Esophagus squamous epithelium (tissue), 5 donors: ENCODE measurements around the gene CLDN6. TPM values are rescaled to one million over a fixed set of nuclear protein-coding genes. Genes with fewer than 3 reads are reported as not detected.

ENCODE experiments used
- DNase-seq: peaks from one replicate; lab custom pipeline; 2025; lab: John Stamatoyannopoulos, UW
- H3K27ac ChIP-seq, 4 donors: fragments of 200-600 bp; sonication (generic); one replicate each; pipeline ENCODE4 v1.5.1; 2016 to 2019; ENCODE audit warnings: mild to moderate bottlenecking in 1 of 4
- H3K27me3 ChIP-seq, 4 donors: fragments of 200-600 bp; sonication (generic); 1 replicate in 3 of 4; 2 replicates in 1 of 4; pipeline versions ENCODE4 v1.5.1 to v1.6.0; 2017 to 2021; ENCODE audit warnings: antibody characterized with exemption in 1 of 4
- H3K36me3 ChIP-seq, 3 donors: fragments of 200-600 bp; sonication (generic); one replicate each; pipeline ENCODE4 v1.5.1; 2016 to 2019
- H3K4me1 ChIP-seq, 3 donors: fragments of 200-600 bp; sonication (generic); one replicate each; pipeline ENCODE4 v1.5.1; 2017 to 2019
- H3K4me3 ChIP-seq, 4 donors: fragments of 200-600 bp; sonication (generic); 1 replicate in 3 of 4; 2 replicates in 1 of 4; pipeline ENCODE4 v1.5.1; 2016 to 2019; ENCODE audit warnings: mild to moderate bottlenecking in 2 of 4, moderate library complexity in 1 of 4
- H3K9me3 ChIP-seq, 3 donors: fragments of 200-600 bp; sonication (generic); one replicate each; pipeline ENCODE4 v1.5.1; 2016 to 2019
- CTCF ChIP-seq, 6 experiments: fragments of 450-650 bp in 4 of 6; fragments of 200-600 bp in 2 of 6; sonication (generic) in 2 of 6; IDR thresholded peaks; one replicate each; pipeline ENCODE4 v1.5.1; 2016 to 2019; ENCODE audit warnings: antibody characterized with exemption in 6 of 6, mild to moderate bottlenecking in 4 of 6, moderate library complexity in 4 of 6
- POLR2A ChIP-seq, 4 donors: fragments of 450-650 bp; IDR thresholded peaks; one replicate each; pipeline ENCODE4 v1.6.1; 2017; ENCODE audit warnings: antibody characterized with exemption in 4 of 4, mild to moderate bottlenecking in 4 of 4, moderate library complexity in 3 of 4
- WGBS, 2 donors: methylation state at CpG; one replicate each; pipeline ENCODE4 v1.1.5; 2018; 5-methylcytosine and 5-hydroxymethylcytosine counted together
- intact Hi-C: fragments of 100-400 bp; cut with DNase I; formaldehyde crosslinking; loops from one replicate; pipeline ENCODE4 v1.15.0; 2022
- total RNA-seq, 4 donors: library from RNA; depleted of rRNA; stranded (reverse); fragments of >200 nt; gene quantifications; one replicate each; pipeline ENCODE4 v1.1.0, GENCODE V29; 2016
- donor health status: DM: yes; HTN: yes; CAD: no.

Gene CLDN6
- total RNA-seq, 4 donors from 2014 or later, result not detected

- no peak for TF ChIP-seq CTCF (IDR thresholded peaks at IDR 0.05)
- TF ChIP-seq POLR2A (IDR thresholded peaks at IDR 0.05), result no peak
- Histone ChIP-seq H3K27ac (no peak overlapping the region), H3K27me3 (peaks cover 0 to 53% (median 0%) of the 10 kb centered on the region in 4 donors), H3K36me3 (no peaks in the 10 kb centered on the region), H3K9me3 (no peaks in the 10 kb centered on the region), H3K4me3 (no peak overlapping the region), H3K4me1 (peaks cover 3 to 50% (median 12%) of the 10 kb centered on the region in 3 donors)
- WGBS, 2 donors, result 18 to 62% methylated on average over 5 to 8 of the region's 14 CpGs
- intact Hi-C loops, result no loop called here
- no peak for DNase-seq
Observed at GRCh38 chr16:2992383-2993081, 25.5 kb downstream of the CLDN6 start.

- no peak overlapping the region for H3K4me3 ChIP-seq
- no peak overlapping the region for H3K27ac ChIP-seq
- 76 to 90% methylated on average over 2 to 5 of the region's 12 CpGs for WGBS, 2 donors
- TF ChIP-seq CTCF (IDR thresholded peaks at IDR 0.05), result no peak
- no peak for TF ChIP-seq POLR2A (IDR thresholded peaks at IDR 0.05)
- DNase-seq, result no peak
- no peaks in the 10 kb centered on the region for H3K36me3 ChIP-seq
- no peaks in the 10 kb centered on the region for H3K9me3 ChIP-seq
- H3K27me3 ChIP-seq, result peaks cover 0 to 53% (median 0%) of the 10 kb centered on the region in 4 donors
- H3K4me1 ChIP-seq, result peaks cover 3 to 51% (median 12%) of the 10 kb centered on the region in 3 donors
- intact Hi-C loops, result no loop called here
Observed at GRCh38 chr16:2991566-2992261, 26.3 kb downstream of the CLDN6 start.

GRCh38 chr16:2990891-2991290 lies 27.1 kb downstream of the CLDN6 start:
- TF ChIP-seq CTCF (IDR thresholded peaks at IDR 0.05) (no peak), POLR2A (IDR thresholded peaks at IDR 0.05) (no peak)
- 40% methylated on average over 1 of the region's 10 CpGs; no CpG with 5 or more reads in 1 of the 2 donors for WGBS, 2 donors
- Histone ChIP-seq H3K27me3 (peaks cover 0 to 49% (median 0%) of the 10 kb centered on the region in 4 donors), H3K36me3 (no peaks in the 10 kb centered on the region), H3K4me3 (no peak overlapping the region), H3K4me1 (peaks cover 4 to 59% (median 12%) of the 10 kb centered on the region in 3 donors), H3K27ac (no peak overlapping the region), H3K9me3 (no peaks in the 10 kb centered on the region)
- intact Hi-C loops, result no loop called here
- DNase-seq, result no peak

- TF ChIP-seq CTCF (IDR thresholded peaks at IDR 0.05) (no peak), POLR2A (IDR thresholded peaks at IDR 0.05) (no peak)
- H3K4me1 ChIP-seq, result peaks cover 18 to 61% (median 18%) of the 10 kb centered on the region in 3 donors
- H3K36me3 ChIP-seq, result no peaks in the 10 kb centered on the region
- H3K27me3 ChIP-seq, result peaks cover 0 to 49% (median 0%) of the 10 kb centered on the region in 4 donors
- no peak for DNase-seq
- WGBS, 2 donors, result 20 to 43% methylated on average over 1 to 4 of the region's 8 CpGs
- intact Hi-C loops, result no loop called here
- no peak overlapping the region for H3K27ac ChIP-seq
- H3K4me3 ChIP-seq, result no peak overlapping the region
- H3K9me3 ChIP-seq, result no peaks in the 10 kb centered on the region
Observed at GRCh38 chr16:2988590-2989099, 29.3 kb downstream of the CLDN6 start.

- intact Hi-C loops, result no loop called here
- Histone ChIP-seq H3K27ac (no peak overlapping the region), H3K27me3 (peaks cover 0 to 49% (median 0%) of the 10 kb centered on the region in 4 donors), H3K4me1 (peaks cover 15 to 63% (median 21%) of the 10 kb centered on the region in 3 donors), H3K36me3 (no peaks in the 10 kb centered on the region), H3K4me3 (no peak overlapping the region), H3K9me3 (no peaks in the 10 kb centered on the region)
- no CpG with 5 or more reads among the region's 8 CpGs for WGBS, 2 donors
- DNase-seq, result no peak
- no peak for TF ChIP-seq POLR2A (IDR thresholded peaks at IDR 0.05)
- no peak for TF ChIP-seq CTCF (IDR thresholded peaks at IDR 0.05)
Observed at GRCh38 chr16:2987833-2988232, 30.1 kb downstream of the CLDN6 start.
